K562 (cell line): ENCODE data around the gene LAMA2. TPM values are rescaled to one million over a fixed set of nuclear protein-coding genes. Genes with fewer than 3 reads are reported as not detected.

ENCODE experiments used
- ATAC-seq: fragments of 200-7000 bp; cut with Tn5 transposase; 3 replicates; pipeline ENCODE4 v1.9.1; 2020; ENCODE audit warnings: moderate library complexity
- BruUV-seq: library from RNA; stranded (reverse); fragments of 400-500 nt; replicated peaks from 2 replicates; lab custom pipeline; 2021; lab: Mats Ljungman, UMichigan
- CTCF ChIA-PET: fragments of 300-600 bp; formaldehyde crosslinking; extraction: SDS; loops from one replicate; lab custom pipeline; 2021; ENCODE audit warnings: low intra/inter-chr PET ratio; lab: Yijun Ruan, JAX
- POLR2A ChIA-PET: fragments of 300-600, 350-650 bp; sonication (Branson Sonifier 250); formaldehyde crosslinking; extraction: SDS; loops from one replicate; lab custom pipeline; 2021; ENCODE audit warnings: antibody characterized with exemption, inconsistent platforms; lab: Yijun Ruan, JAX
- DNase-seq, 4 experiments: peaks; one replicate each; pipeline versions ENCODE4 v3.0.0 to v3.0.0-alpha.2; 2011 to 2018; ENCODE audit warnings: low spot score in 3 of 4, mixed read lengths in 3 of 4; ENCODE audit errors: extremely low read depth in 1 of 4
- FAIRE-seq: peaks from 2 replicates; lab custom pipeline; 2011; peaks lifted over from hg19 to GRCh38; lab: Jason Lieb, UNC
- H2AFZ ChIP-seq: 2 replicates; pipeline ENCODE4 v1.6.0; 2011; ENCODE audit warnings: low read depth, low read length, control low read depth, inconsistent platforms
- H3K27ac ChIP-seq: fragments of 200-600 bp; 3 replicates; pipeline ENCODE4 v1.8.0; 2011; ENCODE audit warnings: low read depth, mild to moderate bottlenecking, control low read depth, inconsistent platforms, low read length, moderate library complexity, mixed read lengths; ENCODE audit errors: extremely low read depth
- H3K27me3 ChIP-seq, 2 experiments: fragments of 300-600 bp in 1 of 2; 2 replicates in 1 of 2; 3 replicates in 1 of 2; pipeline versions ENCODE4 v1.6.0 to v1.8.0; 2011; ENCODE audit warnings: inconsistent platforms in 2 of 2, low read length in 2 of 2, mild to moderate bottlenecking in 1 of 2, mixed read lengths in 1 of 2, moderate library complexity in 1 of 2; ENCODE audit not compliant: control insufficient read depth in 2 of 2, insufficient read depth in 2 of 2
- H3K36me3 ChIP-seq: fragments of 300-600 bp; 3 replicates; pipeline ENCODE4 v1.8.0; 2011; ENCODE audit warnings: mild to moderate bottlenecking, low read length, inconsistent platforms; ENCODE audit not compliant: control insufficient read depth, insufficient read depth
- H3K4me1 ChIP-seq, 2 experiments: fragments of 200-600 bp in 1 of 2; replicated peaks in 1 of 2; 2 replicates in 1 of 2; 3 replicates in 1 of 2; pipeline versions ENCODE4 v1.5.1 to v1.8.0; 2011; ENCODE audit warnings: inconsistent platforms in 2 of 2, low read length in 2 of 2, mild to moderate bottlenecking in 1 of 2, mixed read lengths in 1 of 2, moderate library complexity in 1 of 2; ENCODE audit not compliant: control insufficient read depth in 2 of 2, insufficient read depth in 2 of 2
- H3K4me2 ChIP-seq: 2 replicates; pipeline ENCODE4 v1.6.1; 2011; ENCODE audit warnings: low read length, control low read depth, inconsistent platforms, mixed read lengths; ENCODE audit not compliant: insufficient read depth
- H3K4me3 ChIP-seq: fragments of 200-600 bp; sonication (generic), shearing (Covaris generic); 2 replicates; pipeline ENCODE4 v1.5.1; 2016; ENCODE audit warnings: control low read depth, inconsistent platforms
- H3K79me2 ChIP-seq: fragments of 200-600 bp; 3 replicates; pipeline ENCODE4 v1.8.0; 2011; ENCODE audit warnings: low read length, inconsistent platforms; ENCODE audit not compliant: control insufficient read depth, insufficient read depth
- H3K9ac ChIP-seq, 2 experiments: 2 replicates each; pipeline versions ENCODE4 v1.6.0 to v1.6.1; 2011; ENCODE audit warnings: low read depth in 2 of 2, low read length in 2 of 2, control low read depth in 1 of 2, inconsistent platforms in 1 of 2, mild to moderate bottlenecking in 1 of 2, mixed read lengths in 1 of 2; ENCODE audit not compliant: insufficient read depth in 1 of 2
- H3K9me1 ChIP-seq: one replicate; pipeline ENCODE4 v1.6.0; 2011; ENCODE audit warnings: inconsistent platforms, mild to moderate bottlenecking, low read length, moderate library complexity; ENCODE audit not compliant: control insufficient read depth, insufficient read depth
- H3K9me3 ChIP-seq: replicated peaks from 2 replicates; pipeline ENCODE4 v1.5.1; 2011; ENCODE audit warnings: low read depth, low read length, inconsistent platforms; ENCODE audit not compliant: control insufficient read depth, insufficient read depth
- H4K20me1 ChIP-seq: replicated peaks from 2 replicates; pipeline ENCODE4 v1.6.1; 2011; ENCODE audit warnings: low read length, inconsistent platforms, mixed read lengths; ENCODE audit not compliant: control insufficient read depth, insufficient read depth
- ARID4B ChIP-seq: sonication (generic); formaldehyde crosslinking; IDR thresholded peaks from 2 replicates; pipeline ENCODE4 v1.8.0; 2022; ENCODE audit warnings: mild to moderate bottlenecking, missing genetic modification reagents
- BCL6 ChIP-seq: fragments of 250-450 bp; sonication (Bioruptor Pico); IDR thresholded peaks from 2 replicates; pipeline ENCODE4 v1.4.0; 2020
- CLOCK ChIP-seq: fragments of 250-450 bp; sonication (Bioruptor Pico); IDR thresholded peaks from 2 replicates; pipeline ENCODE4 v1.4.0; 2020; ENCODE audit warnings: mild to moderate bottlenecking, moderate library complexity, borderline replicate concordance
- CTBP1 ChIP-seq: fragments of 450-650 bp; IDR thresholded peaks from 2 replicates; pipeline ENCODE4 v1.6.1; 2016; ENCODE audit warnings: borderline replicate concordance
- ELF2 ChIP-seq: fragments of 250-450 bp; sonication (Bioruptor Pico); IDR thresholded peaks from 2 replicates; pipeline ENCODE4 v1.5.0; 2021; ENCODE audit warnings: mild to moderate bottlenecking
- IRF1 ChIP-seq: sonication (generic); formaldehyde crosslinking; IDR thresholded peaks from 2 replicates; pipeline ENCODE4 v1.8.0; 2022; ENCODE audit warnings: missing genetic modification reagents, mild to moderate bottlenecking, borderline replicate concordance
- POLR3A ChIP-seq: IDR thresholded peaks from 2 replicates; pipeline ENCODE4 v1.6.1; 2011; ENCODE audit warnings: borderline replicate concordance, mild to moderate bottlenecking, moderate library complexity; ENCODE audit not compliant: insufficient read length, insufficient read depth; ENCODE audit errors: extremely low read depth
- RBM14 ChIP-seq: fragments of 200-400 bp; formaldehyde crosslinking; IDR thresholded peaks from 2 replicates; pipeline ENCODE4 v1.6.1; 2018; ENCODE audit warnings: low read depth, mild to moderate bottlenecking, low read length, moderate library complexity, borderline replicate concordance; ENCODE audit not compliant: insufficient read depth
- RBM22 ChIP-seq: fragments of 200-400 bp; formaldehyde crosslinking; IDR thresholded peaks from 2 replicates; pipeline ENCODE4 v1.6.1; 2018; ENCODE audit warnings: low read length, low read depth; ENCODE audit not compliant: poor library complexity, severe bottlenecking
- RBM34 ChIP-seq: fragments of 200-400 bp; formaldehyde crosslinking; IDR thresholded peaks from 2 replicates; pipeline ENCODE4 v1.6.1; 2018; ENCODE audit warnings: low read length, borderline replicate concordance; ENCODE audit not compliant: insufficient read depth
- TCF15 ChIP-seq: fragments of 250-450 bp; sonication (Bioruptor Pico); IDR thresholded peaks from 2 replicates; pipeline ENCODE4 v1.8.0; 2022; ENCODE audit warnings: moderate library complexity, mild to moderate bottlenecking, inconsistent platforms
- ZNF253 ChIP-seq: fragments of 250-450 bp; sonication (Bioruptor Pico); conservative IDR thresholded peaks from 2 replicates; pipeline ENCODE4 v1.6.1; 2021; ENCODE audit warnings: mild to moderate bottlenecking
- WGBS: fragments of 100-300 bp; shearing (Covaris generic); methylation state at CpG from one replicate; pipeline ENCODE4 v1.1.6; 2016; ENCODE audit warnings: low coverage, mixed read lengths; ENCODE audit not compliant: insufficient coverage; ENCODE audit errors: missing lambda C conversion rate; 5-methylcytosine and 5-hydroxymethylcytosine counted together
- in situ Hi-C: fragments of 300-500 bp; cut with MboI; formaldehyde crosslinking; loops from 4 replicates; pipeline ENCODE4 v1.15.0; 2018; ENCODE audit warnings: inconsistent platforms, mixed read lengths
- intact Hi-C: fragments of 100-400 bp; cut with micrococcal nuclease; formaldehyde crosslinking; loops from 2 replicates; pipeline ENCODE4 v1.14.2; 2022
- polyA plus RNA-seq, 8 experiments: library from polyadenylated mRNA; depleted of rRNA in 4 of 8; stranded (reverse) in 5 of 8; unstranded in 3 of 8; fragments of >200 nt; fragmentation: Nextera tagmentation in 2 of 8; fragmentation: Illumina TruSeq in 1 of 8; extraction: Ambion mirVana in 2 of 8; extraction: Trizol in 1 of 8; gene quantifications; 2 replicates each; pipeline versions ENCODE4 v1.2.1 to v1.2.3, GENCODE V29; 2011 to 2014; ENCODE audit warnings: inconsistent platforms in 1 of 8, missing spikeins in 1 of 8
- total RNA-seq, 7 experiments: library from RNA; depleted of rRNA in 6 of 7; stranded (reverse); fragments of >200 nt in 6 of 7; fragmentation: Illumina TruSeq in 2 of 7; extraction: Trizol in 2 of 7; gene quantifications; 2 replicates each; pipeline versions ENCODE4 v1.2.1 to v1.2.3, GENCODE V29; 2011 to 2021; ENCODE audit warnings: low replicate concordance in 1 of 7

LAMA2 gene
- total and polyA plus RNA-seq, 9 of the 15 experiments (the other 6 are each of a cell fraction or from before 2014, with no cell fraction given) = 0.04 to 1.5 (median 0.36) TPM

GRCh38 chr6:128963561-128963960 is 80.6 kb downstream of the LAMA2 start:
- Histone ChIP-seq H3K27ac (no peak overlapping the region), H3K79me2 (no peaks in the 10 kb centered on the region), H3K9me1 (no peaks in the 10 kb centered on the region), H3K36me3 (no peaks in the 10 kb centered on the region), H3K9me3 (0 out of 2 replicates have a peak, but pooled peaks cover 1% of the 10 kb centered on the region), H3K9ac (no peak overlapping the region), H4K20me1 (no peaks in the 10 kb centered on the region), H3K4me2 (no peak overlapping the region), H3K27me3 (no peaks in the 10 kb centered on the region), H3K4me3 (no peak overlapping the region), H2AFZ (no peak overlapping the region), H3K4me1 (no peaks in the 10 kb centered on the region)
- TF ChIP-seq RBM34 (no peak), ZNF253 (CRISPR knock-in tag) (no peak), POLR3A (no peak), ARID4B (no peak), CTBP1 (no peak), RBM14 (no peak), IRF1 (no peak), TCF15 (CRISPR knock-in tag) (no peak), RBM22 (no peak), BCL6 (no peak), ELF2 (no peak), CLOCK (CRISPR knock-in tag) (no peak)
- 2% methylated on average over 2 of the region's 2 CpGs for WGBS
- POLR2A ChIA-PET = no interaction called here
- in situ Hi-C loops (no loop called here), intact Hi-C loops (no loop called here)
- ATAC-seq (no peak), DNase-seq (no peak), FAIRE-seq (no peak)
- CTCF ChIA-PET = no interaction called here
- no TSS peak for BruUV-seq
